Lung (tissue), 12 donors: ENCODE data around the gene CASK. TPM values are rescaled to one million over a fixed set of nuclear protein-coding genes. Genes with fewer than 3 reads are reported as not detected.
A peak's percentile ranks its signal among the peaks of the same experiment; 100 is the strongest.

ENCODE experiments used
- ATAC-seq: fragments of 200-7000 bp; cut with Tn5 transposase; one replicate; pipeline ENCODE4 v1.9.1; 2020; ENCODE audit warnings: moderate number of reproducible peaks; ENCODE audit not compliant: insufficient read depth, low FRiP score
- DNase-seq, 3 donors: peaks; one replicate each; pipeline ENCODE4 v3.0.0-alpha.2; 2013 to 2017
- H3K27ac ChIP-seq, 2 donors: one replicate each; pipeline ENCODE4 v1.5.1; 2013; ENCODE audit warnings: mild to moderate bottlenecking in 2 of 2, moderate library complexity in 2 of 2, control low read depth in 1 of 2, inconsistent platforms in 1 of 2, low read depth in 1 of 2, low read length in 1 of 2
- H3K27me3 ChIP-seq, 3 donors: one replicate each; pipeline ENCODE4 v1.5.1; 2013; ENCODE audit warnings: low read length in 2 of 3; ENCODE audit not compliant: control insufficient read depth in 3 of 3, insufficient read depth in 3 of 3
- H3K36me3 ChIP-seq, 4 donors: one replicate each; pipeline ENCODE4 v1.5.1; 2013; ENCODE audit warnings: low read length in 4 of 4, mild to moderate bottlenecking in 1 of 4, moderate library complexity in 1 of 4; ENCODE audit not compliant: control insufficient read depth in 4 of 4, insufficient read depth in 4 of 4
- H3K4me1 ChIP-seq, 5 donors: one replicate each; pipeline ENCODE4 v1.5.1; 2013; ENCODE audit warnings: low read length in 5 of 5, mild to moderate bottlenecking in 2 of 5, moderate library complexity in 1 of 5; ENCODE audit not compliant: control insufficient read depth in 5 of 5, insufficient read depth in 5 of 5
- H3K4me3 ChIP-seq: one replicate; pipeline ENCODE4 v1.5.1; 2013; ENCODE audit warnings: mild to moderate bottlenecking, control low read depth, moderate library complexity
- H3K9ac ChIP-seq, 2 donors: one replicate each; pipeline ENCODE4 v1.5.1; 2013; ENCODE audit warnings: low read length in 2 of 2, control low read depth in 1 of 2; ENCODE audit not compliant: insufficient read depth in 1 of 2
- H3K9me3 ChIP-seq, 4 donors: one replicate each; pipeline ENCODE4 v1.5.1; 2013; ENCODE audit warnings: low read length in 3 of 4, mild to moderate bottlenecking in 1 of 4, moderate library complexity in 1 of 4; ENCODE audit not compliant: control insufficient read depth in 4 of 4, insufficient read depth in 3 of 4
- WGBS, 2 donors: extraction: QIAGEN DNeasy Blood & Tissue Kit; methylation state at CpG; one replicate each; pipeline ENCODE4 v1.1.7; 2013; 5-methylcytosine and 5-hydroxymethylcytosine counted together
- polyA plus RNA-seq, 2 donors: library from polyadenylated mRNA; stranded (reverse); fragments of 200-250 nt; gene quantifications; one replicate each; pipeline ENCODE4 v1.2.1, GENCODE V29; 2013
- total RNA-seq, 2 donors: library from RNA; depleted of rRNA in 1 of 2; stranded (reverse); fragments of >200 nt in 1 of 2; gene quantifications; one replicate each; pipeline ENCODE4 v1.2.1, GENCODE V29; 2014 to 2021
- TF ChIP-seq, protein P1 (sequence below): IDR thresholded peaks from 2 replicates; pipeline ENCODE4 v1.5.1; 2012; ENCODE audit warnings: mild to moderate bottlenecking; ENCODE audit errors: control extremely low read depth, extremely low read depth
- donor health status: control.
- donor health status: control.
- donor health status: Bipolar disorder and iron deficiency.
- donor health status: healthy.
- donor health status: DM: yes; HTN: yes; CAD: no.

The CASK gene
- total and polyA plus RNA-seq, 4 donors = 8.2 to 68.1 (median 30.6) TPM

DNA sequence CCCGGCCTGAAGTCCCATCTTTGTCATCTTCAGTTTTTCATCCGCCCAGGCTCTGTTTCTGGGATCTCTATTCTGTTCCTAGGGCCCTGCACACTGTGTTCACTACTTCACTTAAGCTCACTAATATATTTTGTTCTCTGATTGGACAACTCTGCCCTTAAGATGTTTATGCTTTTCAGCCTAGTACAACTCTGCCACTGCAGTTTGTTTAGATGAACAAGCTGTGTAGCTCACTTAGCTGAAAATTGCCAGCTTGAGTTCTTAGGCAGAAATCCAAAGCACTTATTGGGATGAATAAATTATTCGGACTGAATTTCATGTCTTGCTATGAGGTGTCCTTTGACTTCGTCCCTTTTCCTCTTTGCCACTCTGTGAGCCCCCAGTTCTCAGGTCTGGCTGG, 415.4 kb downstream of the CASK start:
- Histone ChIP-seq H3K9me3 (peaks cover 0 to 2% (median 0%) of the 10 kb centered on the region in 4 donors), H3K9ac (no peak overlapping the region), H3K4me3 (no peak overlapping the region), H3K4me1 (no peaks in the 10 kb centered on the region), H3K27me3 (peaks cover 0 to 9% (median 0%) of the 10 kb centered on the region in 3 donors), H3K27ac (no peak overlapping the region), H3K36me3 (no peaks in the 10 kb centered on the region)
- TF ChIP-seq, protein P1, sequence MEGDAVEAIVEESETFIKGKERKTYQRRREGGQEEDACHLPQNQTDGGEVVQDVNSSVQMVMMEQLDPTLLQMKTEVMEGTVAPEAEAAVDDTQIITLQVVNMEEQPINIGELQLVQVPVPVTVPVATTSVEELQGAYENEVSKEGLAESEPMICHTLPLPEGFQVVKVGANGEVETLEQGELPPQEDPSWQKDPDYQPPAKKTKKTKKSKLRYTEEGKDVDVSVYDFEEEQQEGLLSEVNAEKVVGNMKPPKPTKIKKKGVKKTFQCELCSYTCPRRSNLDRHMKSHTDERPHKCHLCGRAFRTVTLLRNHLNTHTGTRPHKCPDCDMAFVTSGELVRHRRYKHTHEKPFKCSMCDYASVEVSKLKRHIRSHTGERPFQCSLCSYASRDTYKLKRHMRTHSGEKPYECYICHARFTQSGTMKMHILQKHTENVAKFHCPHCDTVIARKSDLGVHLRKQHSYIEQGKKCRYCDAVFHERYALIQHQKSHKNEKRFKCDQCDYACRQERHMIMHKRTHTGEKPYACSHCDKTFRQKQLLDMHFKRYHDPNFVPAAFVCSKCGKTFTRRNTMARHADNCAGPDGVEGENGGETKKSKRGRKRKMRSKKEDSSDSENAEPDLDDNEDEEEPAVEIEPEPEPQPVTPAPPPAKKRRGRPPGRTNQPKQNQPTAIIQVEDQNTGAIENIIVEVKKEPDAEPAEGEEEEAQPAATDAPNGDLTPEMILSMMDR = no peak
- WGBS, 2 donors = 88 to 97% methylated on average over 4 of the region's 4 CpGs
- peak in 2 of 3 donors; percentile 47 to 49 for DNase-seq
- no peak for ATAC-seq

DNA sequence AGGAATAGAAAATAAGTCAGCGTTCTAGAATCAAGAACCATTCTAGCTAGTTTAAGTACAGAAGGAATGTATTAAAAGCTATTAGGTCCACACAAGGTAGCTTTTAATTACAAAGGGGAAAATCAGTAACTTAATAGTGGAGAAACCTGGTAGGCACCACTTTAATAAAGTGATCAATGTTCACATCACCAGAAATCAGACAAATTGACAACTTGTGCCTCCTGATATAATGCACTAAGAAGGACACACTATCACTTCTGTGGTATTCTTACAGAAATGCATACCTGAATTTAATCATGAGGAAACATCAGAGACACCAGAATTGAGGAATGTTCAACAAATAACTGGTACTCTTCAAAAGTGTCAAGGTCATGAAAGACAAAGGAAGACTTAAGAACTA, 421.4 kb downstream of the CASK start:
- TF ChIP-seq, protein P1 = no peak
- H3K9ac ChIP-seq = no peak overlapping the region
- H3K4me1 ChIP-seq = no peaks in the 10 kb centered on the region
- no peak overlapping the region for H3K4me3 ChIP-seq
- peaks cover 0 to 28% (median 0%) of the 10 kb centered on the region in 3 donors for H3K27me3 ChIP-seq
- no peak overlapping the region for H3K27ac ChIP-seq
- WGBS, 2 donors = 94 to 100% methylated on average over 1 of the region's 1 CpG
- ATAC-seq (no peak), DNase-seq (no peak)
- H3K9me3 ChIP-seq = peaks cover 0 to 4% (median 0%) of the 10 kb centered on the region in 4 donors
- H3K36me3 ChIP-seq = no peaks in the 10 kb centered on the region

DNA sequence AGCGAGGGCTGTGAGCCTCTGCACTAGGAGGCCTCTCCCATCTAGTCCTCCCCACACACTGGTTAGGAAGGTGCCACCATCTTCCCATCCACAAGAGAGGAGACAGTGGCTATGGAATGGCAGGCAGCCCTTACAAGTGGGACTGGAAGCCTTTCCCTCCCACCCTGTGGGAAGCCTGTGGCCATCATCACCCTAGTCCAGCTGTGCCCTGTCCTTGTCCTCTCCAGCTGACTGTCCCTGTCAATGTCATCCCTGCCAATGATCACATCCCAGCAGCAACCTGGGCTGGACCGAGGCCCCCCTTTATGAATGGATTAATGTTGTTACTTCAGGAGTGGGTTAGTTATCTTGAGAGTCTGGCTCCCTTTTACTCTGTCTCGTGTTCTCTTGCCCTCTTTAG, 423.4 kb downstream of the CASK start:
- Histone ChIP-seq H3K4me3 (no peak overlapping the region), H3K9ac (no peak overlapping the region), H3K27me3 (peaks cover 0 to 24% (median 0%) of the 10 kb centered on the region in 3 donors), H3K4me1 (no peaks in the 10 kb centered on the region), H3K9me3 (peaks cover 0 to 4% (median 0%) of the 10 kb centered on the region in 4 donors), H3K27ac (no peak overlapping the region), H3K36me3 (no peaks in the 10 kb centered on the region)
- TF ChIP-seq, protein P1 = no peak
- WGBS, 2 donors = 71 to 92% methylated on average over 3 of the region's 3 CpGs
- ATAC-seq (no peak), DNase-seq (no peak)

DNA sequence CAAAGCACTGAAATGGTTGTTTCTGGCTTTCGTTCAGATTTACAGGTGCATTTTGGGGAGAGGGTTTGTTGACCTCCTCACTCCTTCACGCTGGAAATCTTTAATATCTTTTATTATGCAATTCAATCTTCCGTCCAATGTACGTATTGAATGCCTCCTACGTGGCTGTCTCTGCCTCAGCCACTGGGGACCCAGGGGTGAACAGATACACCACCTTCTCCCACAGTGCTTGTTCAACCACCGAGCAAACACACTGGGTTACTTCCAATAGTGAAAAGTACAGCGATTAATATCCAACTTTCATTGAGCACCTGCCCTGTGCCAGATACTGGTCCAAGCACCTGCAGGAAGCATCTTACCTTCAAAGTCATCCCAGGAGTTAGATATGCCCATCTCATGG, 424.2 kb downstream of the CASK start:
- ATAC-seq = no peak
- 68 to 95% methylated on average over 7 of the region's 7 CpGs for WGBS, 2 donors

More for the DNA sequence above, 424.2 kb downstream of the CASK start:
- H3K27ac ChIP-seq = no peak overlapping the region
- H3K36me3 ChIP-seq = no peaks in the 10 kb centered on the region
- no peaks in the 10 kb centered on the region for H3K4me1 ChIP-seq
- no peak for DNase-seq
- H3K4me3 ChIP-seq = no peak overlapping the region
- TF ChIP-seq, protein P1 = no peak
- H3K9ac ChIP-seq = no peak overlapping the region
- peaks cover 0 to 4% (median 0%) of the 10 kb centered on the region in 4 donors for H3K9me3 ChIP-seq
- H3K27me3 ChIP-seq = peaks cover 0 to 22% (median 0%) of the 10 kb centered on the region in 3 donors
